Tibial nerve (tissue), 4 donors: ENCODE measurements around the gene SLC6A6. TPM values are rescaled to one million over a fixed set of nuclear protein-coding genes. Genes with fewer than 3 reads are reported as not detected.

Experiments used
- DNase-seq, 2 donors: peaks; one replicate each; pipeline ENCODE4 v3.0.0-alpha.2; 2019; ENCODE audit warnings: low spot score in 2 of 2
- H3K27ac ChIP-seq, 4 donors: fragments of 200-600 bp; sonication (generic) in 3 of 4; one replicate each; pipeline ENCODE4 v1.5.1; 2017 to 2019; ENCODE audit warnings: mild to moderate bottlenecking in 1 of 4
- H3K27me3 ChIP-seq, 2 donors: fragments of 200-600 bp; sonication (generic) in 1 of 2; one replicate each; pipeline versions ENCODE4 v1.5.1 to v1.6.0; 2017 to 2019
- H3K36me3 ChIP-seq, 3 donors: fragments of 200-600 bp; sonication (generic); one replicate each; pipeline ENCODE4 v1.5.1; 2018 to 2019
- H3K4me1 ChIP-seq, 4 donors: fragments of 200-600 bp; sonication (generic) in 3 of 4; one replicate each; pipeline ENCODE4 v1.5.1; 2017 to 2019
- H3K4me3 ChIP-seq, 4 donors: fragments of 200-600 bp; sonication (generic) in 3 of 4; one replicate each; pipeline ENCODE4 v1.5.1; 2017 to 2019; ENCODE audit warnings: mild to moderate bottlenecking in 1 of 4, moderate library complexity in 1 of 4
- H3K9me3 ChIP-seq, 4 donors: fragments of 200-600 bp; sonication (generic) in 3 of 4; one replicate each; pipeline ENCODE4 v1.5.1; 2017 to 2019
- EP300 ChIP-seq, 2 donors: sonication (generic); formaldehyde crosslinking; IDR thresholded peaks; one replicate each; pipeline ENCODE4 v1.6.1; 2017; ENCODE audit warnings: antibody characterized with exemption in 2 of 2, mild to moderate bottlenecking in 1 of 2
- POLR2A ChIP-seq, 2 donors: fragments of 450-650 bp; IDR thresholded peaks; one replicate each; pipeline ENCODE4 v1.6.1; 2017; ENCODE audit warnings: antibody characterized with exemption in 2 of 2, mild to moderate bottlenecking in 2 of 2, moderate library complexity in 2 of 2
- WGBS, 2 donors: methylation state at CpG; one replicate each; pipeline ENCODE4 v1.1.5; 2018; 5-methylcytosine and 5-hydroxymethylcytosine counted together
- total RNA-seq, 4 donors: library from RNA; depleted of rRNA; stranded (reverse); fragments of >200 nt; gene quantifications; one replicate each; pipeline ENCODE4 v1.1.0, GENCODE V29; 2016
- TF ChIP-seq, protein P1 (sequence below), 5 experiments: fragments of 200-600 bp in 3 of 5; fragments of 450-650 bp in 2 of 5; sonication (generic) in 3 of 5; IDR thresholded peaks; one replicate each; pipeline ENCODE4 v1.5.1; 2016 to 2019; ENCODE audit warnings: antibody characterized with exemption in 5 of 5, mild to moderate bottlenecking in 3 of 5, moderate library complexity in 2 of 5

The SLC6A6 gene
- total RNA-seq, 4 donors from 2014 or later: 11.8 to 24.9 (median 13.5) TPM

DNA sequence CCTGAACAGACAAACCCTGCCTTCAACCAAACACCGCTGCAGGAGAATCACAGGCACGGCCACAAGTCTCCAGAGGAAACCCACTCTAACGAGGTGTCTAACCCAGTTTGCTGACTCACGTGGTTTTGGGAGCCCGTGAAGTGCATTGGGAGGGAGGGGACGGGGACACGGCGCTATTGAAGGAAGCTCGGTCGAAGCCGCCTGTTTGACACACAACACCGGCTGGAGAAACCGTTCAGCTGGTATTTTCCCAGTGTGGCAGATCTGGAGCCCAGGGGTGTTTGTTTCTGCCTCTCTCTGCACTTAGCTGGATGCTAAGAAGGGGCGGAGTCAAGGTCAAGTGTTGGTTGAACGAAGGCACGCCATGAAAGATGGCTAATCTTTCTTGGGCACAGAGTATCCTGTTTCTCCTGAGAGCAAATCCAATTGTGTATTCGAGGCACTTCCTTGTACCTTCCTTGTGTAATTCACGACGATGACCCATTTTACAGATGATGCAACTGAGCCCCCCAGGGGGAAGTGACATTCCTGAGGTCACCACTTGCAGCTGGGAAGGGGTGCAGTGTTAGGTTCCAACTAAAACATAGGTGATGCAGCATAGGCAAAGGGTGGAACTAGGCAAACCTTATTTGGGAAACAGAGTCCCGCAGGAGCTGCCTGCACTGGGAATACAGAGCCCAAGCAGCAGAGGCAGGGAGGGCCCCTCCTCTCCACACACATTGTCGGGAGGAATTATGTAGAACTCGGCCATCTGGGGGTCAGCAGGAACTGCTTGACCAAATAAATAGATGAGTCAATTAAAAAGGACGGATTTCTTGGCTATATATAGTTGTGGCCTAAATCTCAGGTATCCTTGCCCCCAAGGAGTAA lies 22.5 kb downstream of the SLC6A6 start:
- H3K36me3 ChIP-seq: no peaks in the 10 kb centered on the region
- H3K27ac ChIP-seq: no peak overlapping the region
- 67 to 82% methylated on average over 23 of the region's 23 CpGs for WGBS, 2 donors

DNA sequence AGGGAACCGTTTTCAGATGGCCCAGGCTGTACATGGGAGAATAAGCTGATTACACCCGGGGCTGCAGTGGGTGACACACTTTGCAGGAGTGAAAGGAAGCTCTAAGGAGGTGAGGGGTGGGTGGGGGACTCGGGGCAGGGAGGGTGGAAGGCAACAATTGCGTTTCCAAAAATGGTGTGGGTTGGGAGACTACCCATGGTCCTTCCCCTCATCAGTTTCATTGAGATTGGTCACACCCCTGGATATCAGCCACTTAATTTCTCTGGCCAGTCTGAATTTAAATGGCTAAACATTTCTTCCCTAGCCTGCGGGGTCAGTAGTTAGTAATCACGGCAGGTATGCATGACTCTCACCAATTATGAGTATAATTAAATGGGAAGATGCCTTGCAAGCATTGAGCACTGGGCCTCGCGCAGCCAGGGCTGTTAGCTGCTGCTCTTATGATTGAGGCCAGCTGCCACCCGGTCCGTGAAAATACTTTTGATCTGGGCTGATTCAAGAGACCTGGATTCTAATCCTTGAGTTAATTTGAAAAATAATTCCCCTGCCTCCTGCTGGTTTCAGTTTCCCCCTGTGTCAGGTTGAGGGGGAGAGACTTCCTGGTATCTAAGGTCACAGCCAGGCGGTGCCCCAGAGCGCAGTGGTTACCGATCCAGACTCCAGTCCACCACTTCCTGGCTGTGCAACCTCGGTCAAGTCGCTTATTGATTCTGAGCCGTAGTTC lies 23.3 kb downstream of the SLC6A6 start:
- DNase-seq: no peak
- H3K4me3 ChIP-seq: no peak overlapping the region
- WGBS, 2 donors: 60 to 67% methylated on average over 16 of the region's 16 CpGs
- no peaks in the 10 kb centered on the region for H3K9me3 ChIP-seq
- no peak overlapping the region for H3K27ac ChIP-seq
- H3K27me3 ChIP-seq: no peaks in the 10 kb centered on the region
- H3K36me3 ChIP-seq: no peaks in the 10 kb centered on the region
- H3K4me1 ChIP-seq: peaks cover 0 to 34% (median 9%) of the 10 kb centered on the region in 4 donors
- TF ChIP-seq EP300 (IDR thresholded peaks at IDR 0.05) (no peak), POLR2A (IDR thresholded peaks at IDR 0.05) (no peak)
- TF ChIP-seq, protein P1, sequence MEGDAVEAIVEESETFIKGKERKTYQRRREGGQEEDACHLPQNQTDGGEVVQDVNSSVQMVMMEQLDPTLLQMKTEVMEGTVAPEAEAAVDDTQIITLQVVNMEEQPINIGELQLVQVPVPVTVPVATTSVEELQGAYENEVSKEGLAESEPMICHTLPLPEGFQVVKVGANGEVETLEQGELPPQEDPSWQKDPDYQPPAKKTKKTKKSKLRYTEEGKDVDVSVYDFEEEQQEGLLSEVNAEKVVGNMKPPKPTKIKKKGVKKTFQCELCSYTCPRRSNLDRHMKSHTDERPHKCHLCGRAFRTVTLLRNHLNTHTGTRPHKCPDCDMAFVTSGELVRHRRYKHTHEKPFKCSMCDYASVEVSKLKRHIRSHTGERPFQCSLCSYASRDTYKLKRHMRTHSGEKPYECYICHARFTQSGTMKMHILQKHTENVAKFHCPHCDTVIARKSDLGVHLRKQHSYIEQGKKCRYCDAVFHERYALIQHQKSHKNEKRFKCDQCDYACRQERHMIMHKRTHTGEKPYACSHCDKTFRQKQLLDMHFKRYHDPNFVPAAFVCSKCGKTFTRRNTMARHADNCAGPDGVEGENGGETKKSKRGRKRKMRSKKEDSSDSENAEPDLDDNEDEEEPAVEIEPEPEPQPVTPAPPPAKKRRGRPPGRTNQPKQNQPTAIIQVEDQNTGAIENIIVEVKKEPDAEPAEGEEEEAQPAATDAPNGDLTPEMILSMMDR (IDR thresholded peaks at IDR 0.05): no peak

More for the DNA sequence above, 22.5 kb downstream of the SLC6A6 start:
- DNase-seq: no peak
- Histone ChIP-seq H3K4me3 (no peak overlapping the region), H3K4me1 (peaks cover 0 to 32% (median 9%) of the 10 kb centered on the region in 4 donors), H3K27me3 (no peaks in the 10 kb centered on the region), H3K9me3 (no peaks in the 10 kb centered on the region)
- TF ChIP-seq, protein P1 (IDR thresholded peaks at IDR 0.05): no peak
- TF ChIP-seq POLR2A (IDR thresholded peaks at IDR 0.05) (no peak), EP300 (IDR thresholded peaks at IDR 0.05) (no peak)

DNA sequence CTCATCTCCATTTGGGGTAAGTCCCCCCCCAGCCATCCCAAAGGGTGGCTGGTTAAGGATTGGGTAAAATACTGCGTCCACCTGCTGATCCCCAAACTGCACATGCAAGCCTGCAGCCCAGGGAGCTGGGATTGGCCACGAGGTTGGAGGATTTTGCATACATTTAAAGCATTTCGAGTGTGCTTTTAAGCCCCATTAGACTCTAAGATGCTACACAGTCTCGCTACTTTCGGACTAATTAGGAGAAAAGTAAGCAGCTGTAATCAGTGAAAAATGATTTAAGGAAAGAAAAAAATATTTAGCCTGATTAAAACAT lies 23.9 kb downstream of the SLC6A6 start:
- H3K36me3 ChIP-seq: no peaks in the 10 kb centered on the region
- peaks cover 0 to 39% (median 12%) of the 10 kb centered on the region in 4 donors for H3K4me1 ChIP-seq
- H3K27ac ChIP-seq: no peak overlapping the region
- WGBS, 2 donors: 80 to 82% methylated on average over 5 of the region's 5 CpGs
- H3K4me3 ChIP-seq: no peak overlapping the region
- no peaks in the 10 kb centered on the region for H3K27me3 ChIP-seq
- no peaks in the 10 kb centered on the region for H3K9me3 ChIP-seq
- DNase-seq: no peak
- TF ChIP-seq POLR2A (IDR thresholded peaks at IDR 0.05): no peak
- TF ChIP-seq, protein P1 (IDR thresholded peaks at IDR 0.05): no peak

DNA sequence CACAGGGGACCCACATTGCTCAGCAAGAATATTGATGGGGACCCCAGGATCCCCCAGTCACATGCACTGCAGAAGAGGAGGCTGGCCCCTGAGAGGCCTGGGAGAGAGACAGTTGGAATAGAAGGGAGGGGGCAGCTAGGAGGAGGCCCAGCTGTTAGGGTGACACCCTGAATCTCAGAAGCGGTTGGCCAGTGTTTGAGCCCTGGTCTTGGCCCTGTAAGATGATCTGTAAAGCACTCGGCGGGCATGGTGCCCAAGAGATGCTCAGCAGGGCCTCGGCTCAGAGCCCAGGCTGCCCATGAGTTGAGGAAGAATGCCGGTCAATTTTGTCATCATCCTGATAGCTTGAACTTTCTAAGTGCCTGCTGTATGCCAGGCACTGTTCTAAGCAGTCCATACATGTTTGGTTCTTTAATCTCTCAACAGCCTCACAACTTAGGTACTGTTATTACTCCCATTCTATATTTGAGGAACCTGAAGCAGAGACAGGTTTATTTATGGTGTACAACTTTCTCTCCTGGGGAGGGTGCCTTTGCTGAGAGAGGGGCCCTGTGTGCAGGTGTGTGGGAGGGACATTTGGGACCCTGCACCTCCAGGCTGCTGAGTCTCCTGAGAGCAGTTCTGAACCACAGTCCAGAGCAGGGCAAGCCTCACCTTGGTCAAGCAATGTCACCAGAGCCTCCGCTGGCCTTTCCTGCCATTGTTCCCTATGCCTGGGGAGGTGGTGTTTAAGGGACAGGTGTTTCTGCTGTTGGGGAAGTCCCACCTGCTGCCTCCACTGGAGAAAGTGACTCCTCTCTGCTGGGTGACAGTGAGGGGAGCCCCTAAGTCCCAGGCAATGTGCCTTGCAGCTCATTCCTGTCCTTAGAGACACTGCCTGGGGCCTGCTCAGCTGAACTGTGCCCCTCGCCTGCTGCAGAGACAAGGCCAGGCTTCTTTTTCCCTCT lies 26.0 kb downstream of the SLC6A6 start:
- Histone ChIP-seq H3K9me3 (no peaks in the 10 kb centered on the region), H3K27ac (peak overlapping the region in 1 of 4 donors; percentile 4), H3K36me3 (no peaks in the 10 kb centered on the region), H3K4me3 (no peak overlapping the region), H3K4me1 (peaks cover 0 to 58% (median 31%) of the 10 kb centered on the region in 4 donors), H3K27me3 (no peaks in the 10 kb centered on the region)
- no peak for DNase-seq
- 92% methylated on average over 3 to 7 of the region's 7 CpGs for WGBS, 2 donors
- TF ChIP-seq, protein P1 (IDR thresholded peaks at IDR 0.05): no peak
- TF ChIP-seq EP300 (IDR thresholded peaks at IDR 0.05) (no peak), POLR2A (IDR thresholded peaks at IDR 0.05) (no peak)
